HepG2 (cell line): ENCODE results near the gene PELO. TPM values are rescaled to one million over a fixed set of nuclear protein-coding genes. Genes with fewer than 3 reads are reported as not detected.

Source experiments
- ARID4A ChIP-seq: sonication (generic); formaldehyde crosslinking; IDR thresholded peaks from 2 replicates; pipeline ENCODE4 v1.5.0; 2020; ENCODE audit warnings: mild to moderate bottlenecking, missing genetic modification reagents, borderline replicate concordance
- BRF2 ChIP-seq: sonication (generic); formaldehyde crosslinking; IDR thresholded peaks from 2 replicates; pipeline ENCODE4 v1.8.1; 2022; ENCODE audit warnings: mild to moderate bottlenecking, missing genetic modification reagents
- FOXK1 ChIP-seq: sonication (generic); formaldehyde crosslinking; IDR thresholded peaks from 2 replicates; pipeline ENCODE4 v1.4.0; 2020; ENCODE audit warnings: low read depth, missing genetic modification reagents, borderline replicate concordance
- GABPA ChIP-seq, 2 experiments: IDR thresholded peaks; 2 replicates each; pipeline ENCODE4 v1.6.1; 2011 to 2016; ENCODE audit warnings: low read depth in 2 of 2, low read length in 1 of 2, missing biosample characterization in 1 of 2, missing genetic modification characterization in 1 of 2
- GATA4 ChIP-seq: sonication (generic); IDR thresholded peaks from 2 replicates; pipeline ENCODE4 v1.6.1; 2016; ENCODE audit warnings: antibody characterized with exemption, low read depth, borderline replicate concordance
- HIVEP1 ChIP-seq: sonication (generic); formaldehyde crosslinking; IDR thresholded peaks from 2 replicates; pipeline ENCODE4 v1.4.0; 2020; ENCODE audit warnings: mild to moderate bottlenecking, missing genetic modification reagents
- KDM2A ChIP-seq: sonication (generic); formaldehyde crosslinking; IDR thresholded peaks from 2 replicates; pipeline ENCODE4 v1.4.0; 2020; ENCODE audit warnings: low read depth, missing genetic modification reagents, borderline replicate concordance
- MBNL3 ChIP-seq: fragments of 250-450 bp; sonication (Bioruptor Pico); conservative IDR thresholded peaks from 2 replicates; pipeline ENCODE4 v1.8.0; 2022; ENCODE audit warnings: mild to moderate bottlenecking, inconsistent platforms
- MIER2 ChIP-seq: IDR thresholded peaks from 2 replicates; pipeline ENCODE4 v1.6.1; 2016; ENCODE audit warnings: missing biosample characterization, missing genetic modification reagents
- NFYC ChIP-seq: IDR thresholded peaks from 2 replicates; pipeline ENCODE4 v1.6.1; 2016; ENCODE audit warnings: missing genetic modification reagents, missing compliant biosample characterization
- PHB2 ChIP-seq: fragments of 450-650 bp; IDR thresholded peaks from 2 replicates; pipeline ENCODE4 v1.6.1; 2018; ENCODE audit not compliant: partially characterized antibody
- RBAK ChIP-seq: sonication (generic); formaldehyde crosslinking; IDR thresholded peaks from 2 replicates; pipeline ENCODE4 v1.5.1; 2020; ENCODE audit warnings: mild to moderate bottlenecking, missing genetic modification reagents
- RBM39 ChIP-seq: fragments of 200-400 bp; formaldehyde crosslinking; IDR thresholded peaks from one replicate; pipeline ENCODE4 v1.6.1; 2018; ENCODE audit warnings: antibody characterized with exemption, mild to moderate bottlenecking, low read depth, low read length; ENCODE audit not compliant: poor library complexity, severe bottlenecking
- RFXAP ChIP-seq: sonication (generic); formaldehyde crosslinking; IDR thresholded peaks from 2 replicates; pipeline ENCODE4 v1.4.0; 2020; ENCODE audit warnings: missing genetic modification reagents, borderline replicate concordance
- SALL2 ChIP-seq: sonication (generic); formaldehyde crosslinking; IDR thresholded peaks from 2 replicates; pipeline ENCODE4 v1.8.1; 2023; ENCODE audit warnings: mild to moderate bottlenecking, missing genetic modification reagents, inconsistent platforms
- ZEB1 ChIP-seq: IDR thresholded peaks from 2 replicates; pipeline ENCODE4 v1.6.1; 2012; ENCODE audit warnings: mild to moderate bottlenecking, low read depth, inconsistent platforms; ENCODE audit not compliant: insufficient replicate concordance
- ZFX ChIP-seq: sonication (generic); formaldehyde crosslinking; IDR thresholded peaks from 2 replicates; pipeline ENCODE4 v1.4.0; 2020; ENCODE audit warnings: mild to moderate bottlenecking, low read depth, missing genetic modification reagents, moderate library complexity
- ZKSCAN1 ChIP-seq: fragments of 150-350 bp; IDR thresholded peaks from 2 replicates; pipeline ENCODE4 v1.6.1; 2014; ENCODE audit warnings: low read length
- ZNF484 ChIP-seq: sonication (generic); formaldehyde crosslinking; IDR thresholded peaks from 2 replicates; pipeline ENCODE4 v1.5.1; 2020; ENCODE audit warnings: mild to moderate bottlenecking, low read depth, missing genetic modification reagents, borderline replicate concordance
- ZNF75D ChIP-seq: sonication (generic); formaldehyde crosslinking; IDR thresholded peaks from 2 replicates; pipeline ENCODE4 v1.8.1; 2023; ENCODE audit warnings: missing genetic modification reagents, mild to moderate bottlenecking, borderline replicate concordance
- ZNF776 ChIP-seq: sonication (generic); formaldehyde crosslinking; IDR thresholded peaks from 2 replicates; pipeline ENCODE4 v1.4.0; 2020; ENCODE audit warnings: mild to moderate bottlenecking, missing genetic modification reagents
- polyA plus RNA-seq, 8 experiments: library from polyadenylated mRNA; depleted of rRNA in 3 of 8; stranded (reverse) in 7 of 8; unstranded in 1 of 8; fragments of >200 nt; fragmentation: Illumina TruSeq in 4 of 8; extraction: Trizol in 4 of 8; gene quantifications; 2 replicates each; pipeline versions ENCODE4 v1.2.1 to v1.2.3, GENCODE V29; 2011 to 2016; ENCODE audit warnings: low read depth in 4 of 8, missing spikeins in 1 of 8, mixed read lengths in 1 of 8; ENCODE audit not compliant: insufficient read depth in 1 of 8
- total RNA-seq, 5 experiments: library from RNA; depleted of rRNA; stranded (reverse); fragments of >200 nt; fragmentation: Illumina TruSeq; extraction: Trizol; gene quantifications; 2 replicates each; pipeline ENCODE4 v1.2.3, GENCODE V29; 2016; ENCODE audit warnings: low read depth in 1 of 5
- TF ChIP-seq, protein P1 (sequence below), 2 experiments: sonication (generic) in 1 of 2; formaldehyde crosslinking in 1 of 2; IDR thresholded peaks; 2 replicates each; pipeline versions ENCODE4 v1.4.0 to v1.6.1; 2018 to 2020; ENCODE audit warnings: missing genetic modification reagents in 2 of 2, borderline replicate concordance in 1 of 2, low read depth in 1 of 2, mild to moderate bottlenecking in 1 of 2, missing biosample characterization in 1 of 2

The PELO gene
- total and polyA plus RNA-seq, 2 of the 13 experiments (the other 11 are each of a cell fraction or from before 2014, with no cell fraction given) = 19.0 to 23.9 TPM

- TF ChIP-seq ARID4A (CRISPR knock-in tag) = peak; percentile 78; the same call in 1 of the 2 replicates
- TF ChIP-seq RBAK (CRISPR knock-in tag) = no peak
- TF ChIP-seq MBNL3 (CRISPR knock-in tag) = no peak
- TF ChIP-seq RBM39 = peak; percentile 93
- no peak for TF ChIP-seq BRF2 (CRISPR knock-in tag)
- TF ChIP-seq SALL2 (CRISPR knock-in tag) = peak; percentile 89
- TF ChIP-seq, protein P1, sequence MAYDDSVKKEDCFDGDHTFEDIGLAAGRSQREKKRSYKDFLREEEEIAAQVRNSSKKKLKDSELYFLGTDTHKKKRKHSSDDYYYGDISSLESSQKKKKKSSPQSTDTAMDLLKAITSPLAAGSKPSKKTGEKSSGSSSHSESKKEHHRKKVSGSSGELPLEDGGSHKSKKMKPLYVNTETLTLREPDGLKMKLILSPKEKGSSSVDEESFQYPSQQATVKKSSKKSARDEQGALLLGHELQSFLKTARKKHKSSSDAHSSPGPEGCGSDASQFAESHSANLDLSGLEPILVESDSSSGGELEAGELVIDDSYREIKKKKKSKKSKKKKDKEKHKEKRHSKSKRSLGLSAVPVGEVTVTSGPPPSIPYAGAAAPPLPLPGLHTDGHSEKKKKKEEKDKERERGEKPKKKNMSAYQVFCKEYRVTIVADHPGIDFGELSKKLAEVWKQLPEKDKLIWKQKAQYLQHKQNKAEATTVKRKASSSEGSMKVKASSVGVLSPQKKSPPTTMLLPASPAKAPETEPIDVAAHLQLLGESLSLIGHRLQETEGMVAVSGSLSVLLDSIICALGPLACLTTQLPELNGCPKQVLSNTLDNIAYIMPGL (CRISPR knock-in tag; IDR thresholded peaks at IDR 0.05; ENCODE audit: borderline replicate concordance in 1 of 2, low read depth in 1 of 2) = peak; percentile 93 to 100
- no peak for TF ChIP-seq HIVEP1 (CRISPR knock-in tag)
- no peak for TF ChIP-seq PHB2
- no peak for TF ChIP-seq ZKSCAN1
- no peak for TF ChIP-seq ZNF75D
- TF ChIP-seq FOXK1 = no peak
- no peak; the same call in 1 of the 2 replicates for TF ChIP-seq NFYC (CRISPR knock-in tag)
- peak; percentile 82; the same call in 1 of the 2 replicates for TF ChIP-seq KDM2A
- no peak for TF ChIP-seq MIER2 (CRISPR knock-in tag)
- no peak for TF ChIP-seq GABPA (IDR thresholded peaks at IDR 0.05; ENCODE audit: low read depth, low read length)
- TF ChIP-seq GABPA (CRISPR knock-in tag; IDR thresholded peaks at IDR 0.05; ENCODE audit: low read depth) = no peak; the same call in 1 of the 2 replicates
- peak; percentile 81 for TF ChIP-seq ZFX (CRISPR knock-in tag)
- 0 out of 2 replicates have a peak, but pooled peaks have one; percentile 30 for TF ChIP-seq GATA4
- TF ChIP-seq ZEB1 = no peak
- peak; percentile 40; the same call in 1 of the 2 replicates for TF ChIP-seq RFXAP (CRISPR knock-in tag)
- no peak for TF ChIP-seq ZNF484 (CRISPR knock-in tag)
- peak; percentile 71 for TF ChIP-seq ZNF776
These were observed at the start of gene PELO, which contains the start of gene ITGA1 (continued) for GRCh38 chr5:52787600-52788504.
